ENCODE data around the gene CYP4F2.

DNA sequence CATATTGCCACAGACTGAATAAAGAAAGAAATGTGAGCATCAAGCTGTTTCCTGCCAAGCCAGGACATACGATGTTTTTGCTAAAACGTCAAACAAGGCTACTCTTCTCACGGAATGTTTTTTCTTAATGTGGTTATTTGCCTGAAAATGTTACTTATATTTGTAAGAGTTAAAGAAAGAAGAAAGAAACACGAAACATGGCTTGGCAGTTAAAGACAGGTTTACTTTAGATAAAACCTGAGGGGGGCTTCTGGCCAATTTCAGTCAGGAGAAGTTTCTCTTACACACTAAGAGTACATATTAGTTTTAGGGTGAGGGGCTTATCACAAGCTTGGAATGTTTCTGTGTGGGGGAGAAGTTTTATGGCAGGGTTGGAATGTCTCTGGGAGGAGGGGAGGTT, 46.5 kb upstream of the CYP4F2 start:
- TF ChIP-seq, protein P1, sequence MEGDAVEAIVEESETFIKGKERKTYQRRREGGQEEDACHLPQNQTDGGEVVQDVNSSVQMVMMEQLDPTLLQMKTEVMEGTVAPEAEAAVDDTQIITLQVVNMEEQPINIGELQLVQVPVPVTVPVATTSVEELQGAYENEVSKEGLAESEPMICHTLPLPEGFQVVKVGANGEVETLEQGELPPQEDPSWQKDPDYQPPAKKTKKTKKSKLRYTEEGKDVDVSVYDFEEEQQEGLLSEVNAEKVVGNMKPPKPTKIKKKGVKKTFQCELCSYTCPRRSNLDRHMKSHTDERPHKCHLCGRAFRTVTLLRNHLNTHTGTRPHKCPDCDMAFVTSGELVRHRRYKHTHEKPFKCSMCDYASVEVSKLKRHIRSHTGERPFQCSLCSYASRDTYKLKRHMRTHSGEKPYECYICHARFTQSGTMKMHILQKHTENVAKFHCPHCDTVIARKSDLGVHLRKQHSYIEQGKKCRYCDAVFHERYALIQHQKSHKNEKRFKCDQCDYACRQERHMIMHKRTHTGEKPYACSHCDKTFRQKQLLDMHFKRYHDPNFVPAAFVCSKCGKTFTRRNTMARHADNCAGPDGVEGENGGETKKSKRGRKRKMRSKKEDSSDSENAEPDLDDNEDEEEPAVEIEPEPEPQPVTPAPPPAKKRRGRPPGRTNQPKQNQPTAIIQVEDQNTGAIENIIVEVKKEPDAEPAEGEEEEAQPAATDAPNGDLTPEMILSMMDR (conservative IDR thresholded peaks at IDR 0.05 in 1 of 2, IDR thresholded peaks at IDR 0.05 in 1 of 2; ENCODE audit: extremely low read depth in 1 of 2, insufficient read depth in 1 of 2, low read depth in 1 of 2, low read length in 2 of 2), result no peak
- TF ChIP-seq EZH2 (IDR thresholded peaks at IDR 0.05; ENCODE audit: borderline replicate concordance, low read length), result no peak

Measured in mammary epithelial cell (primary cell).